WTC11 (cell line): ENCODE data around the gene CDC42EP4. TPM values are rescaled to one million over a fixed set of nuclear protein-coding genes. Genes with fewer than 3 reads are reported as not detected.

Source experiments
- total RNA-seq: library from RNA; stranded (reverse); gene quantifications from 3 replicates; pipeline ENCODE4 v1.2.3, GENCODE V29; 2021

The CDC42EP4 gene
- total RNA-seq, 1 experiment from 2014 or later: 18.8 TPM

Other genes with a start within 250 kb of the CDC42EP4 start
- 18.9 to 25.5 TPM (median 22.3 TPM) in 3 replicates for gene SLC39A11, start 219.3 kb downstream of the CDC42EP4 start, total RNA-seq
- gene SSTR2, start 147.0 kb downstream of the CDC42EP4 start, total RNA-seq: 1.9 to 3.7 TPM (median 1.9 TPM) in 3 replicates
- gene COG1, start 118.9 kb downstream of the CDC42EP4 start, total RNA-seq: 19.2 to 22.6 TPM (median 19.5 TPM) in 3 replicates
- gene CPSF4L, start 50.1 kb downstream of the CDC42EP4 start, total RNA-seq: not detected in 3 replicates